CD4-positive, CD25-positive, alpha-beta regulatory T cell (primary cell): ENCODE measurements around the gene STAG2. TPM values are rescaled to one million over a fixed set of nuclear protein-coding genes. Genes with fewer than 3 reads are reported as not detected.
"Not testable (repeated sequence)": the region's sequence is repeated elsewhere in the genome, so short reads cannot be mapped to it uniquely, and the experiment has no call there.

ENCODE experiments used
- ATAC-seq, 2 donors: fragments of 150-1000 bp; cut with Tn5 transposase; one replicate each; pipeline ENCODE4 v1.10.0; 2021; ENCODE audit warnings: low read depth in 2 of 2, moderate number of reproducible peaks in 2 of 2, moderate library complexity in 1 of 2
- DNase-seq, 3 donors: peaks; one replicate each; pipeline versions ENCODE4 v3.0.0 to v3.0.0-alpha.2; 2012 to 2022; ENCODE audit warnings: mixed read lengths in 1 of 3
- H3K27ac ChIP-seq: one replicate; pipeline ENCODE4 v1.7.0; 2013; ENCODE audit warnings: mild to moderate bottlenecking, low read length; ENCODE audit not compliant: insufficient read depth, poor library complexity, severe bottlenecking
- H3K27me3 ChIP-seq: one replicate; pipeline ENCODE4 v1.7.0; 2013; ENCODE audit warnings: low read length; ENCODE audit not compliant: control insufficient read depth, insufficient read depth
- H3K36me3 ChIP-seq: one replicate; pipeline ENCODE4 v1.7.0; 2013; ENCODE audit warnings: mild to moderate bottlenecking, low read length, moderate library complexity; ENCODE audit not compliant: control insufficient read depth, insufficient read depth
- H3K4me1 ChIP-seq: 2 replicates; pipeline ENCODE4 v1.7.0; 2013; ENCODE audit warnings: mild to moderate bottlenecking, low read length; ENCODE audit not compliant: insufficient read depth, control insufficient read depth, poor library complexity, severe bottlenecking
- H3K4me3 ChIP-seq: one replicate; pipeline ENCODE4 v1.7.0; 2013; ENCODE audit warnings: low read depth, mild to moderate bottlenecking, low read length, moderate library complexity
- H3K9me3 ChIP-seq, 2 experiments: 1 replicate in 1 of 2; 2 replicates in 1 of 2; pipeline ENCODE4 v1.7.0; 2013; ENCODE audit warnings: low read length in 2 of 2, mild to moderate bottlenecking in 1 of 2, moderate library complexity in 1 of 2; ENCODE audit not compliant: control insufficient read depth in 2 of 2
- H3K27ac Mint-ChIP-seq, 3 donors: one replicate each; pipeline ENCODE4 v1.8.0; 2020 to 2022; ENCODE audit warnings: mild to moderate bottlenecking in 3 of 3, mixed read lengths in 3 of 3, moderate library complexity in 2 of 3
- H3K27me3 Mint-ChIP-seq: one replicate; pipeline ENCODE4 v1.8.0; 2022; ENCODE audit warnings: mild to moderate bottlenecking, mixed read lengths
- H3K36me3 Mint-ChIP-seq: one replicate; pipeline ENCODE4 v1.8.0; 2020; ENCODE audit warnings: mixed read lengths
- H3K4me1 Mint-ChIP-seq, 4 donors: one replicate each; pipeline ENCODE4 v1.8.0; 2020 to 2022; ENCODE audit warnings: mixed read lengths in 4 of 4, mild to moderate bottlenecking in 1 of 4
- H3K4me3 Mint-ChIP-seq, 4 donors: one replicate each; pipeline ENCODE4 v1.8.0; 2020 to 2022; ENCODE audit warnings: mild to moderate bottlenecking in 4 of 4, mixed read lengths in 4 of 4, moderate library complexity in 3 of 4
- H3K9me3 Mint-ChIP-seq, 7 donors: one replicate each; pipeline ENCODE4 v1.8.0; 2020 to 2022; ENCODE audit warnings: mixed read lengths in 7 of 7, mild to moderate bottlenecking in 3 of 7, moderate library complexity in 2 of 7
- polyA plus RNA-seq, 4 donors: library from polyadenylated mRNA; unstranded; fragments of 300-500 nt; fragmentation: Illumina TruSeq; gene quantifications; one replicate each; pipeline ENCODE4 v1.2.3, GENCODE V29; 2021
- total RNA-seq: library from RNA; stranded (reverse); gene quantifications from one replicate; pipeline ENCODE4 v1.2.3, GENCODE V29; 2022

Gene STAG2
- total and polyA plus RNA-seq, 5 donors from 2014 or later = 43.1 to 79.4 (median 48.7) TPM

- not testable (repeated sequence) for H3K36me3 ChIP-seq, H3K9me3 ChIP-seq, H3K27me3 Mint-ChIP-seq, H3K9me3 Mint-ChIP-seq, H3K4me1 Mint-ChIP-seq, H3K4me1 ChIP-seq, ATAC-seq, H3K27ac Mint-ChIP-seq, H3K27ac ChIP-seq, H3K4me3 Mint-ChIP-seq, H3K4me3 ChIP-seq, DNase-seq, H3K27me3 ChIP-seq, H3K36me3 Mint-ChIP-seq
Observed at GRCh38 chrX:124132437-124132836, 170.9 kb downstream of the STAG2 start.

GRCh38 chrX:124145749-124146148 lies 184.2 kb downstream of the STAG2 start:
- H3K4me1 Mint-ChIP-seq = no peaks in the 10 kb centered on the region
- H3K36me3 ChIP-seq = no peaks in the 10 kb centered on the region
- no peak overlapping the region for H3K4me3 Mint-ChIP-seq
- H3K9me3 ChIP-seq = peaks cover 3 to 4% of the 10 kb centered on the region in 2 experiments
- H3K27ac ChIP-seq = no peak overlapping the region
- no peaks in the 10 kb centered on the region for H3K27me3 Mint-ChIP-seq
- H3K9me3 Mint-ChIP-seq = peaks cover 0 to 17% (median 0%) of the 10 kb centered on the region in 7 donors
- H3K4me1 ChIP-seq = no peaks in the 10 kb centered on the region
- H3K4me3 ChIP-seq = no peak overlapping the region
- H3K27me3 ChIP-seq = no peaks in the 10 kb centered on the region
- no peaks in the 10 kb centered on the region for H3K36me3 Mint-ChIP-seq
- H3K27ac Mint-ChIP-seq = no peak overlapping the region
- ATAC-seq (no peak), DNase-seq (no peak)

- H3K9me3 ChIP-seq = peaks cover 2 to 3% of the 10 kb centered on the region in 2 experiments
- no peaks in the 10 kb centered on the region for H3K4me1 Mint-ChIP-seq
- DNase-seq (no peak), ATAC-seq (no peak)
- H3K36me3 ChIP-seq = no peaks in the 10 kb centered on the region
- H3K27me3 ChIP-seq = no peaks in the 10 kb centered on the region
- H3K27ac Mint-ChIP-seq = no peak overlapping the region
- no peak overlapping the region for H3K27ac ChIP-seq
- no peak overlapping the region for H3K4me3 Mint-ChIP-seq
- peaks cover 0 to 15% (median 1%) of the 10 kb centered on the region in 7 donors for H3K9me3 Mint-ChIP-seq
- H3K4me1 ChIP-seq = no peaks in the 10 kb centered on the region
- H3K4me3 ChIP-seq = no peak overlapping the region
- H3K36me3 Mint-ChIP-seq = no peaks in the 10 kb centered on the region
- H3K27me3 Mint-ChIP-seq = no peaks in the 10 kb centered on the region
Observed at GRCh38 chrX:124151195-124151594, 189.7 kb downstream of the STAG2 start.

Other genes with a start within 250 kb of the STAG2 start
- 89.5 TPM for gene THOC2, start 228.7 kb upstream of the STAG2 start, total RNA-seq
- 10 to 100 TPM; 24.2 to 31.3 (median 25.0) TPM for gene THOC2, start 228.7 kb upstream of the STAG2 start, polyA plus RNA-seq
- 35.5 TPM for gene XIAP, start 101.7 kb upstream of the STAG2 start, total RNA-seq
- 1 to 10 TPM; 7.7 to 8.7 (median 8.0) TPM for gene XIAP, start 101.7 kb upstream of the STAG2 start, polyA plus RNA-seq